Gastroesophageal sphincter (tissue), 4 donors: Measurements from ENCODE around the gene LPP. TPM values are rescaled to one million over a fixed set of nuclear protein-coding genes. Genes with fewer than 3 reads are reported as not detected.

Source experiments
- ATAC-seq: fragments of 150-250 bp; one replicate; pipeline ENCODE4 v1.9.1; 2016; ENCODE audit warnings: mild to moderate bottlenecking, moderate library complexity
- H3K27ac ChIP-seq, 4 donors: fragments of 200-600 bp; sonication (generic) in 3 of 4; 1 replicate in 3 of 4; 2 replicates in 1 of 4; pipeline ENCODE4 v1.5.1; 2016 to 2019
- H3K27me3 ChIP-seq: fragments of 200-600 bp; sonication (generic); one replicate; pipeline ENCODE4 v1.5.1; 2019
- H3K36me3 ChIP-seq, 2 donors: fragments of 200-600 bp; sonication (generic); one replicate each; pipeline ENCODE4 v1.5.1; 2019; ENCODE audit warnings: control low read depth in 1 of 2
- H3K4me1 ChIP-seq, 3 donors: fragments of 200-600 bp; sonication (generic); 1 replicate in 2 of 3; 2 replicates in 1 of 3; pipeline ENCODE4 v1.5.1; 2016 to 2019; ENCODE audit warnings: control low read depth in 2 of 3
- H3K4me3 ChIP-seq, 2 donors: fragments of 200-600 bp; sonication (generic); one replicate each; pipeline ENCODE4 v1.5.1; 2019; ENCODE audit warnings: mild to moderate bottlenecking in 1 of 2, moderate library complexity in 1 of 2
- H3K9me3 ChIP-seq, 3 donors: fragments of 200-600 bp; sonication (generic); one replicate each; pipeline ENCODE4 v1.5.1; 2017 to 2019; ENCODE audit warnings: control low read depth in 2 of 3
- CTCF ChIP-seq, 4 experiments: fragments of 200-600 bp in 2 of 4; fragments of 450-650 bp in 2 of 4; sonication (generic) in 1 of 4; IDR thresholded peaks; one replicate each; pipeline ENCODE4 v1.5.1; 2017 to 2019; ENCODE audit warnings: antibody characterized with exemption in 4 of 4, mild to moderate bottlenecking in 2 of 4, moderate library complexity in 2 of 4
- EP300 ChIP-seq: sonication (generic); formaldehyde crosslinking; IDR thresholded peaks from one replicate; pipeline ENCODE4 v1.6.1; 2017; ENCODE audit warnings: antibody characterized with exemption, mild to moderate bottlenecking
- POLR2A ChIP-seq, 2 donors: fragments of 450-650 bp; IDR thresholded peaks; one replicate each; pipeline ENCODE4 v1.6.1; 2017; ENCODE audit warnings: antibody characterized with exemption in 2 of 2, mild to moderate bottlenecking in 2 of 2, moderate library complexity in 1 of 2
- POLR2AphosphoS5 ChIP-seq: sonication (generic); formaldehyde crosslinking; IDR thresholded peaks from one replicate; pipeline ENCODE4 v1.6.1; 2017; ENCODE audit warnings: antibody characterized with exemption
- WGBS, 2 donors: methylation state at CpG; one replicate each; pipeline ENCODE4 v1.1.5; 2018; ENCODE audit warnings: low coverage in 1 of 2; 5-methylcytosine and 5-hydroxymethylcytosine counted together
- total RNA-seq, 4 donors: library from RNA; depleted of rRNA; stranded (reverse); fragments of >200 nt; gene quantifications; one replicate each; pipeline ENCODE4 v1.1.0, GENCODE V29; 2016

Gene LPP
- total RNA-seq, 4 donors from 2014 or later, result 1,243 to 2,297 (median 2,164) TPM

GRCh38 chr3:188832961-188833721 is 679.2 kb downstream of the LPP start:
- Histone ChIP-seq H3K4me1 (peaks cover 8 to 40% (median 12%) of the 10 kb centered on the region in 3 donors), H3K27ac (peak overlapping the region in 3 of 4 donors; percentile 21 to 29 (median 22)), H3K9me3 (no peaks in the 10 kb centered on the region), H3K36me3 (no peaks in the 10 kb centered on the region), H3K4me3 (no peak overlapping the region), H3K27me3 (no peaks in the 10 kb centered on the region)
- no peak for TF ChIP-seq CTCF (IDR thresholded peaks at IDR 0.05)
- TF ChIP-seq POLR2A (IDR thresholded peaks at IDR 0.05), result no peak
- TF ChIP-seq EP300, result no peak
- TF ChIP-seq POLR2AphosphoS5, result no peak
- WGBS, 2 donors, result 44 to 57% methylated on average over 4 to 5 of the region's 5 CpGs
- peak; percentile 75 for ATAC-seq

- Histone ChIP-seq H3K36me3 (no peaks in the 10 kb centered on the region), H3K4me1 (peaks cover 8 to 39% (median 12%) of the 10 kb centered on the region in 3 donors), H3K27me3 (no peaks in the 10 kb centered on the region), H3K9me3 (no peaks in the 10 kb centered on the region), H3K4me3 (no peak overlapping the region), H3K27ac (no peak overlapping the region)
- TF ChIP-seq CTCF (IDR thresholded peaks at IDR 0.05) (no peak), POLR2A (IDR thresholded peaks at IDR 0.05) (no peak)
- no peak for ATAC-seq
- 87 to 100% methylated on average over 1 to 3 of the region's 3 CpGs for WGBS, 2 donors
Measured at GRCh38 chr3:188834349-188834748, 680.4 kb downstream of the LPP start.

GRCh38 chr3:188839187-188839695 is 685.3 kb downstream of the LPP start:
- no peaks in the 10 kb centered on the region for H3K27me3 ChIP-seq
- no peaks in the 10 kb centered on the region for H3K36me3 ChIP-seq
- 76 to 81% methylated on average over 4 to 8 of the region's 8 CpGs for WGBS, 2 donors
- ATAC-seq, result no peak
- TF ChIP-seq POLR2A (IDR thresholded peaks at IDR 0.05), result no peak
- TF ChIP-seq POLR2AphosphoS5, result no peak
- TF ChIP-seq CTCF (IDR thresholded peaks at IDR 0.05), result no peak
- TF ChIP-seq EP300, result no peak
- H3K9me3 ChIP-seq, result no peaks in the 10 kb centered on the region
- no peak overlapping the region for H3K4me3 ChIP-seq
- H3K27ac ChIP-seq, result no peak overlapping the region
- peaks cover 0 to 20% (median 2%) of the 10 kb centered on the region in 3 donors for H3K4me1 ChIP-seq

GRCh38 chr3:188840290-188840689 is 686.3 kb downstream of the LPP start:
- no peak for TF ChIP-seq EP300
- 56 to 69% methylated on average over 1 of the region's 1 CpG for WGBS, 2 donors
- Histone ChIP-seq H3K4me1 (peaks cover 0 to 28% (median 2%) of the 10 kb centered on the region in 3 donors), H3K4me3 (no peak overlapping the region), H3K27ac (no peak overlapping the region), H3K27me3 (no peaks in the 10 kb centered on the region), H3K36me3 (no peaks in the 10 kb centered on the region), H3K9me3 (no peaks in the 10 kb centered on the region)
- ATAC-seq, result no peak

GRCh38 chr3:188841906-188842305 is 687.9 kb downstream of the LPP start:
- no peak for TF ChIP-seq POLR2AphosphoS5
- TF ChIP-seq POLR2A (IDR thresholded peaks at IDR 0.05), result no peak
- no peak for TF ChIP-seq CTCF (IDR thresholded peaks at IDR 0.05)
- TF ChIP-seq EP300, result no peak
- 71 to 94% methylated on average over 3 of the region's 3 CpGs for WGBS, 2 donors
- no peak for ATAC-seq
- no peak overlapping the region for H3K4me3 ChIP-seq
- no peaks in the 10 kb centered on the region for H3K9me3 ChIP-seq
- H3K27me3 ChIP-seq, result no peaks in the 10 kb centered on the region
- H3K27ac ChIP-seq, result no peak overlapping the region
- no peaks in the 10 kb centered on the region for H3K36me3 ChIP-seq
- peaks cover 0 to 34% (median 4%) of the 10 kb centered on the region in 3 donors for H3K4me1 ChIP-seq
